GM12801 (cell line): ENCODE measurements around the gene SH3GL2.

Experiments
- CTCF ChIP-seq: IDR thresholded peaks from one replicate; pipeline ENCODE4 v1.5.1; 2011; ENCODE audit warnings: control low read depth; ENCODE audit not compliant: insufficient read length; ENCODE audit errors: extremely low read depth

SH3GL2 gene

GRCh38 chr9:17611342-17611741 lies 32.5 kb downstream of the SH3GL2 start:
- TF ChIP-seq CTCF = no peak

- no peak for TF ChIP-seq CTCF
Measured at GRCh38 chr9:17611917-17612316, 33.1 kb downstream of the SH3GL2 start.

GRCh38 chr9:17613758-17614157 lies 34.9 kb downstream of the SH3GL2 start:
- no peak for TF ChIP-seq CTCF

DNA sequence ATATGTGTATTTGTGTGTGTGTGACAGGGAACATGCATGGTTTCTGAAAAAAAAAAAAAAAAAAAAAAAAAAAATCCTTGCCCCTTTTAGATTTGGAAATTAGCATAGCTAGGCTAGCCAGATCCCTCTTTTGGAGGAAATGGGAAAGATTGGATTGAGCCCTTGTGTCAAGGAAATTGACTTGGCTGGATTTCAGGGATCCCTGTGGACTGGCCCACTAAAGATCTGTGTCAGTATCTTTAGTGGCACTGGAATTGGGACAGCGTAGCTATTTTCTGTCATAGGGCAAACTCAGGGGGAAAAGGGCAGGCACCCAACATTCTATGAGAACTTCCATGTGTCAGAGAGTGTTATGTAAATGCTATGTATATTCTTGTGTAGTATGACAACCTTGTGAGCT lies 35.4 kb downstream of the SH3GL2 start:
- no peak for TF ChIP-seq CTCF

DNA sequence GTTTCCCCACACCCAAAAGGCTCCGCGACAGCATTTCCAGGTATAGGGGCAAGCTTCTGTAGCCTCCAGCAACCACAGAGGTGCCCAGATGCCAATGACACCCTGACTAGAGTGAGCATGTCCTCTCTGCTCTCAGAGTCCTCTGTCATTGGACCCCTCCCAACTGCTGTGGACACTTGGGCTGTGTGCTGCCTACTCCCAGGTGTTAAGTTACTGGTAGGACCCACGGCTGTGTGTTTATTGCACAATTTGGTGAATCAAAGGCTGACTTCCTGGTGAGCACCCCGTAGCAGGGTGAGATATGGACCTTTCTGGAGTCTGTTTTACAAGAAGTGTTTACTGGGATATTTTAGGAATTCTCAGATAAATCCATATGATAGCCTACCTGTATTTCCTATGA lies 36.0 kb downstream of the SH3GL2 start:
- no peak for TF ChIP-seq CTCF

DNA sequence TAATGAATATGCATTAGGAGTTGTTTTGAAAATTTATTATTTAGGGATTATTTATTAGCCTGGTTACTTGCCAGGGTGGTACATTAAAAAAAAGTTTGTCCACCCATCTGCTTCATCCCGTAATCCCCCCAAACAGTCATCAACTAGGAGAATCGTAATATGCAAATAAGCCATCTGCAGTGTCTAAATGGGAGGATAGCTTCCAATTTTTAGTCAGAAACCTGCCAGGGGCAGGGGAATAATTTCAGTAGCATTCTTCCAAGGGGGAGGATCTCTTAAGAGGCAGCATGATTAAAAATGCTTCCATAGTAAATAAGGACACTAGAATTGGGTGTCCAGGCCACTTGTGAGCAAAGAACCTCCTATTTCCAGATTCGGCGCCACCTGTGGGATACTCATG lies 43.3 kb downstream of the SH3GL2 start:
- TF ChIP-seq CTCF = no peak

DNA sequence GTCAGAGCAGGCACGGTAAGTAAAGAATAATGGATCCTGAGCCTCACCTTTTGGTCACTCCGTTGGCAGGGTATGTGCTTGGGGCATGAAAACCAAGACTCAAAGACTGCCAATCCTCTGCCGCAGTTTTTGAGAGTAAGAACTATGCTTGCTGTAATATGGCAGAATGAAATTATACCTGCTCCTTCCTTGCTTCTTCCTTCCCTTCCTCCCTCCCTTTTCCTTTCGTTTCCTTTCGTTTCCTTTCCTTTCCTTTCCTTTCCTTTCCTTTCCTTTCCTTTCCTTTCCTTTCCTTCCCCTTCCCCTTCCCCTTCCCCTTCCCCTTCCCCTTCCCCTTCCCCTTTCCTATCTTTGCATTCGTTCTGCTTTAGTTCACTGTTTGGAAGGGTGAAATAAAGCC lies 43.9 kb downstream of the SH3GL2 start:
- no peak for TF ChIP-seq CTCF

DNA sequence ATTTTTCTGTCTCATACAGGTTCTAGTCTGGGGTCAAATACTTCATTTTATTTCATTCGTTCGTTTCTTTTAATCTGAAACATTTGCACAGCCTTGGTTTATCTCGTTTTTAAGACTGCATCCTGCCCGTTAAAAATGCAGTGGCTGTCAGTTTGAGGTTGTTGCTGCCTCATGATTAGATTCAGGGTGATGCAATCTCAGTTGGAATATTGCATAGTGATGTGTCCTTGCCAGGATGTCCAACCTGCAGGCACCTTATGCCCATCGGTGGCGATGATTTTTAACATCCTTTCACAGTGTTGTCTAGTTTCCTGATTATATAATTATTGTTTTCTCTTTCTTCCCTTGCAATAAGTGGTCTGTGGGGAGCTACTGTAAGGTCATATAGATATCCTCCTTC lies 45.1 kb downstream of the SH3GL2 start:
- no peak for TF ChIP-seq CTCF
